Thyroid gland (tissue), 4 donors: ENCODE measurements around the gene SH3TC1.

Source experiments
- CTCF ChIP-seq, 6 experiments: fragments of 200-600 bp in 3 of 6; fragments of 450-650 bp in 3 of 6; sonication (generic) in 3 of 6; IDR thresholded peaks; one replicate each; pipeline ENCODE4 v1.5.1; 2016 to 2019; ENCODE audit warnings: antibody characterized with exemption in 6 of 6, mild to moderate bottlenecking in 2 of 6, inconsistent platforms in 1 of 6, moderate library complexity in 1 of 6
- POLR2A ChIP-seq, 2 donors: fragments of 450-650 bp; IDR thresholded peaks; one replicate each; pipeline ENCODE4 v1.6.1; 2017; ENCODE audit warnings: antibody characterized with exemption in 2 of 2, mild to moderate bottlenecking in 2 of 2, moderate library complexity in 1 of 2

- TF ChIP-seq CTCF (IDR thresholded peaks at IDR 0.05) (no peak), POLR2A (IDR thresholded peaks at IDR 0.05) (no peak)
These were observed 49.0 kb downstream of the SH3TC1 start for GRCh38 chr4:8248091-8248490.
